ENCODE measurements around the gene IFNAR1. TPM values are rescaled to one million over a fixed set of nuclear protein-coding genes. Genes with fewer than 3 reads are reported as not detected.
A peak's percentile ranks its signal among the peaks of the same experiment; 100 is the strongest.

IFNAR1 gene
- total RNA-seq, 4 donors from 2014 or later = 28.9 to 44.1 (median 31.9) TPM

DNA sequence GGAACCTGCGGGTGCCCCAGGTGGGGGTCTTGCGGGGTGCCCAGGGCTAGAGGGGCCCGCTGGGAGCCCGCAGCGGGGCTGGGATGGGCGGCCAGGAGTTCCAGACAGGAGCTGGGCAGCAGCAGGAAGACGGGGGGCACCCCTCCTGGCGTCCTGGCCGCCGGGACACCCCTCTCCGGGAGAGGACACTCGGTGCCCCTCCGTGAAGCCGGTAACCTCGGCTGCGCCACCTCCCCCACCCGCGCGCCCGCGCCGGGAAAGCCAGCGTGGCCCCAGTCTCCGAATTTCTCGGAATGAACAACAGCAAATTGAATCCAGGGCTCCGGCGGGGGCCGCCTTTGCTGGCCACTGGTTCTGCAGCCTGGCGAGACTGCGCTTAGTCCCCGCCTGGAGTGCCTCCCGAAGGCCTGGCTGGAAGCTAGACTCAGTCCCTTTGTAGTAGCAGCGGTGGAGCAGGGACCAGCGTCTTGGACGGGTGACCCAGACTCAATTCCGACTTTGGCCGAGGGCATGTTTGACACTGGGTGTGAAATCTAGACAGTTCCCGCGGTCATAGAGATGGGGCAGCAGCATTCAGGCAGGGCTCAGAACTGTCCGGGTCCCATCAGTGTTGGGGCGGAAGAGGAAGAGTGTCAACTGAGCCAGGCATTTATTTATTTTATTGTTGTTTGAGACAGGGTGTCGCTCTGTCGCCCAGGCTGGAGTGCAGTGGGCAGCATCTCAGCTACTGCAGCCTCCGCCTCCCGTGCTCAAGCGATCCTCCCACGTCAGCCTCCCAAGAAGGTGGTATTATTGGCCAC, 79.2 kb downstream of the IFNAR1 start:
- Histone ChIP-seq H3K4me1 (peaks cover 0 to 58% (median 8%) of the 10 kb centered on the region in 3 donors), H3K27me3 (no peaks in the 10 kb centered on the region), H3K36me3 (no peaks in the 10 kb centered on the region), H3K27ac (peak overlapping the region; percentile 91 to 96 (median 93)), H3K9me3 (no peaks in the 10 kb centered on the region), H3K4me3 (peak overlapping the region; percentile 96)
- peak; percentile 45 for ATAC-seq
- TF ChIP-seq EP300 (IDR thresholded peaks at IDR 0.05) (no peak), POLR2AphosphoS5 (IDR thresholded peaks at IDR 0.05) (peak; percentile 77), POLR2A (IDR thresholded peaks at IDR 0.05) (peak; percentile 16 to 30)
- TF ChIP-seq, protein P1, sequence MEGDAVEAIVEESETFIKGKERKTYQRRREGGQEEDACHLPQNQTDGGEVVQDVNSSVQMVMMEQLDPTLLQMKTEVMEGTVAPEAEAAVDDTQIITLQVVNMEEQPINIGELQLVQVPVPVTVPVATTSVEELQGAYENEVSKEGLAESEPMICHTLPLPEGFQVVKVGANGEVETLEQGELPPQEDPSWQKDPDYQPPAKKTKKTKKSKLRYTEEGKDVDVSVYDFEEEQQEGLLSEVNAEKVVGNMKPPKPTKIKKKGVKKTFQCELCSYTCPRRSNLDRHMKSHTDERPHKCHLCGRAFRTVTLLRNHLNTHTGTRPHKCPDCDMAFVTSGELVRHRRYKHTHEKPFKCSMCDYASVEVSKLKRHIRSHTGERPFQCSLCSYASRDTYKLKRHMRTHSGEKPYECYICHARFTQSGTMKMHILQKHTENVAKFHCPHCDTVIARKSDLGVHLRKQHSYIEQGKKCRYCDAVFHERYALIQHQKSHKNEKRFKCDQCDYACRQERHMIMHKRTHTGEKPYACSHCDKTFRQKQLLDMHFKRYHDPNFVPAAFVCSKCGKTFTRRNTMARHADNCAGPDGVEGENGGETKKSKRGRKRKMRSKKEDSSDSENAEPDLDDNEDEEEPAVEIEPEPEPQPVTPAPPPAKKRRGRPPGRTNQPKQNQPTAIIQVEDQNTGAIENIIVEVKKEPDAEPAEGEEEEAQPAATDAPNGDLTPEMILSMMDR (IDR thresholded peaks at IDR 0.05) = peak in 3 of 4 experiments; percentile 8 to 30 (median 19)
- 42% methylated on average over 6 of the region's 47 CpGs; no CpG with 5 or more reads in 1 of the 2 donors for WGBS, 2 donors (ENCODE audit: low coverage in 1 of 2)

DNA sequence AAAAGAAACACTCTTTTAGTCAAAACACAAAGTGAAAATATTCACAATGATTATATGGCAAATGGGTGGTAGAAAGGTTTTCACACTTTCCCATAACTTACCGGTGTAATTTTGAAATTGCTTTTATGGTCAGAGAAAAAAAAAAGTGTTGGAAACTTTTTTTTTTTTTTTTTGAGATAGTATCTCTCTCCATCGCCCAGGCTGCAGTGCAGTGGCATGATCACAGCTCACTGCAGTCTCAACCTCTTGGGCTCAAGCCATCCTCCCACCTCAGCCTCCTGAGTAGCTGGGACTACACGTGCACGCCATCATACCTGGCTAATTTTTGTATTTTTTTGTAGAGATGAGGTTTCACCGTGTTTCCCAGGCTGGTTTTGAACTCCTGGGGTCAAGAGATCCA, 81.7 kb downstream of the IFNAR1 start:
- 62 to 65% methylated on average over 4 to 5 of the region's 5 CpGs for WGBS, 2 donors (ENCODE audit: low coverage in 1 of 2)
- TF ChIP-seq, protein P1 (IDR thresholded peaks at IDR 0.05) = no peak
- no peak for TF ChIP-seq EP300 (IDR thresholded peaks at IDR 0.05)
- no peak for TF ChIP-seq POLR2AphosphoS5 (IDR thresholded peaks at IDR 0.05)
- no peak for TF ChIP-seq POLR2A (IDR thresholded peaks at IDR 0.05)
- Histone ChIP-seq H3K4me3 (no peak overlapping the region), H3K4me1 (peaks cover 0 to 75% (median 14%) of the 10 kb centered on the region in 3 donors), H3K27me3 (no peaks in the 10 kb centered on the region), H3K9me3 (no peaks in the 10 kb centered on the region), H3K27ac (peak overlapping the region in 1 of 4 donors; percentile 96), H3K36me3 (peaks cover 0 to 8% of the 10 kb centered on the region in 2 donors)
- no peak for ATAC-seq

Other genes starting within 250 kb of the IFNAR1 start
- gene IFNAR2, start 95.0 kb upstream of the IFNAR1 start, total RNA-seq = 10 to 100 TPM; 12.0 to 19.1 (median 14.7) TPM
- 10 to 100 TPM; 13.1 to 23.7 (median 20.5) TPM for gene IL10RB, start 58.6 kb upstream of the IFNAR1 start, total RNA-seq
- gene IFNGR2, start 78.4 kb downstream of the IFNAR1 start, total RNA-seq = 10 to 100 TPM; 19.6 to 53.7 (median 41.1) TPM
- gene TMEM50B, start 155.0 kb downstream of the IFNAR1 start, total RNA-seq = 100 to 1,000 TPM in 1 of 4 donors, 10 to 100 TPM in 3; 56.4 to 175 (median 90.0) TPM
- gene DNAJC28, start 166.7 kb downstream of the IFNAR1 start, total RNA-seq = 1 to 10 TPM in 3 of 4 donors, under 1 TPM in 1; 0.67 to 4.1 (median 2.7) TPM
- 10 to 100 TPM; 41.8 to 74.2 (median 67.6) TPM for gene GART, start 217.1 kb downstream of the IFNAR1 start, total RNA-seq
- 100 to 1,000 TPM; 134 to 474 (median 401) TPM for gene SON, start 218.1 kb downstream of the IFNAR1 start, total RNA-seq